Embryonic facial prominence (tissue), 1 donor: ENCODE measurements around the gene CAMKMT.

ENCODE experiments used
- DNase-seq: peaks from one replicate; pipeline ENCODE4 v3.0.0-alpha.2; 2016; ENCODE audit errors: extremely low spot score

Gene CAMKMT

GRCh38 chr2:44596537-44597320 is 235.0 kb downstream of the CAMKMT start:
- no peak for DNase-seq

- DNase-seq: no peak
Measured at GRCh38 chr2:44598330-44599119, 236.8 kb downstream of the CAMKMT start.

GRCh38 chr2:44599130-44599529 is 237.4 kb downstream of the CAMKMT start:
- DNase-seq: no peak

GRCh38 chr2:44602446-44602845 is 240.7 kb downstream of the CAMKMT start:
- no peak for DNase-seq

DNA sequence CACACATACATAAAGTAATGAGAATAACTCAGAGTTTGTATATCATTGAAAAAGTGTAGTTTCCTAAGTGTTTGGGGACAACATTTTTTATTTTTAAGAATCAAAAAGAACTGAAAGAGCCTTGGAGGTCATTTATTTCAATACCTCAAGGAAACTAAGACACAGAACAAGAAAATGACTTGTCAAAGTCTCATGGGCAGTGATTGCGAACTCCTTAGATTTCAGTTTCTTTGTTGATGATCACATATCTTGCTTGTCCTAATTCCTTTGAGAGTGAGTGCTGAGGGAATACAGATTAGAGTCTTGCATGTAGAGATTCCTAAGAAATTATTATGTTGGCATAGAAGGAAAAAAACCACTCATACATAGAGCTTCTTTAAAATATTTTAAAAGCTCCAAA is 243.8 kb downstream of the CAMKMT start:
- DNase-seq: no peak

DNA sequence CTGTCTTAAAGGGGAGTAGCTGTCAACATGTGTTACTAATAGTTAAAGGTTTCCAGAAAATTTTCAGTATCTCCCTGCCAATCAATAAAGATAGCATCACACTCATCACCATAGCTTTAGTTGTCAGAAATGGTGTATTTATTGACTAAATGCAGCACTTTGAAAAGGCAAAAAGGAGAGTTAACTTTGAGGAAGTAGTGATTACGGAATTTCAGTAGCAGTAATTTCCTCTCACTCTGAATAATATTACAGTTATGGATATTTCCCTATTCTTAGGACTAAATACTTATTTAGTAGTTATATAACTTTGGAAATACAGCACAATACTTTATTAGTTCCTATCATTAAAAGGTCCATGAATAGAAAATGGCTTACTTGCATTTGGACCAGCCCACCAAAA is 250.5 kb downstream of the CAMKMT start:
- DNase-seq: no peak

GRCh38 chr2:44614940-44615339 is 253.2 kb downstream of the CAMKMT start:
- DNase-seq: no peak

- no peak for DNase-seq
Measured at GRCh38 chr2:44615950-44616518, 254.3 kb downstream of the CAMKMT start.

DNA sequence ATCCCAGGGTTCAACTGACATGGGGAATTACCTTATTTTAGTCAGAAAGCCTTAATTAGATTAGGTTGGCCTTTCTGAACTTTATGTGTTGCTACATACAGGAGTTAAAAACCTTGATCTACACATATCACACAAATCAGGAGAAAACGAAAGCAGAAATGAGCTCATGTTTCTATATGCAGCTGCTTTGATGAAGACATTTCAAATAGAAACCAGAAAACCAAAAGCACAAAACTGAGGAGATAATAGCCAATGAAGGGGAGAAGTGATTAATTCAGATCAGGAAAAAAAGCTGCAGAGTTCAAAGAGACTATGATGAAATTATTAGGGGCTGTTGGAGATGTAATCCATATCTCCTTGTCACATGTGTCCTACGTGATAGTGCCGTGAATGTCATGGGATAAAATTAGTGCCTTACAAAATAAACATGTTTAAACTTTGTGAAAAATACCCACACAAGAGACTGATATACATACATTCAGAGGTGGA is 255.0 kb downstream of the CAMKMT start:
- DNase-seq: no peak

DNA sequence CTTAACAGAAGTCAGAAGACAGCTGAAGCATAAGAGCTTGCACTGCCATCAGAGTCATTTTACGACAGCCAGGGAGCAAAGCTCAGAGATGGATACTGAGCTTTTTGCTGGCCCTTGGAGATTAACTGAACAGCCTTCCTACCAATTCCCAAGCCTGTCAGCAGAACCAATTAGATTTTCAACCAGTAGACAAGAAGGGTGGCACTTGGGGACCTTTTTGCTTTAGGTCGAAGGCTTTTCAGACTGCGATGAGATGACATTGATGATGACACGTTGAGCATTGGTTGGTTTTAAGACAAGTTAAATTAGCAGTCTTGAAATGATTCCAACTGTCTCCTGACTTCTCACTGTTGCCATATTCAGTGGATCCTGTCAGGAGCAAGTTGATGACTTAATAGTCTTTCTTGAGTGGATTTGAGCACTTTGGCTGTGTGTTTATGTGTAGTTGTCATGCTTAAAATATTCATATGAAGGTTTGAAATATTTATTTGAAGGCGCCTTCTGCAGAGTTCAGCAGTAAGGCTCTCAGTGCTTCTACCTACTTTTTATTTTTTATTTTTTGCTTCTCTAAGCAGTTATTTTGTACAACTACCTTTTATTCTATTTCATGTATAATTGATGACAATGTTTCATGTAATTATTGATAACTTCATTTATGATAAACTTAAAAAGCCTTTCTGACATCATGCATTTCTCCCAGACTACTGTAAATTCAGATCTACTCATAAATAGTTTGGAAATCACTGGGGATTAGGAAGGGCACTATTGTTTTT is 256.7 kb downstream of the CAMKMT start:
- DNase-seq: no peak

DNA sequence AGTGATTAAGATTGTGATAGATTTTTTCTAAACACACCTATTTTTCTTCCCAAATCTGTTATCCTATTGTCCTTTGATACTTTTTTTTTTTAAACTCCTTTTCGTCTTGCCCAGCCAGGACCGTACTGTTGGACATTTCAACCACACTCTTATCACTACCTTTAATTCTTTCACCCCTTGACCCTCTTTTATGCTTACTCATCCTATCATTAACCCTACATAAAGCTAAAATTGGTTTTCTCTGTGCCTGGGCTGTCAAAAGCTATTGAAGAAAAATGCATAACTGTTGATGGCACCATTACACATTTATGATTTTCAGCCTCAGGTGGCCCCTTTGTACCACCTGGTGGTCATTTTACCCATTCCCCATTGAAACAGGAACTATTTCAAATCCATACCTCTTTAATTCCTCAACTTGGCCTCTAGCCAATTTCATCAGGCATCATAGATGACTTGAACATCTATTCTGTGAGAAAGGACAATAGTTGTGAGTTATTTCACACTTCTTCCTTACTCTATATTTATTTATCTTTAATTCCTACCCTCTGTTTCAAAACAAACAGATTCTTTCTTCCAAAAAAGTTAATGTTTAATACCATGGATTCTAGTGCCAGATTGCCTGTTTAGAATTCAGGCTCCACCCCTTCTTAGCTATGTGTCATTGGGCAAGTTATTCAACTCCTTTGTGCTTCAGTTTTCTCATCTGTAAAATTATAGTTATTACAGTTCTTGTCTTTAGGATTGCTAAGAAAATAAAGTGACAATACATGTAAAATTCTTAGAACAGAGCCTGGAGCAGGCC is 258.6 kb downstream of the CAMKMT start:
- no peak for DNase-seq

- no peak for DNase-seq
Measured at GRCh38 chr2:44623622-44624351, 262.0 kb downstream of the CAMKMT start.

DNA sequence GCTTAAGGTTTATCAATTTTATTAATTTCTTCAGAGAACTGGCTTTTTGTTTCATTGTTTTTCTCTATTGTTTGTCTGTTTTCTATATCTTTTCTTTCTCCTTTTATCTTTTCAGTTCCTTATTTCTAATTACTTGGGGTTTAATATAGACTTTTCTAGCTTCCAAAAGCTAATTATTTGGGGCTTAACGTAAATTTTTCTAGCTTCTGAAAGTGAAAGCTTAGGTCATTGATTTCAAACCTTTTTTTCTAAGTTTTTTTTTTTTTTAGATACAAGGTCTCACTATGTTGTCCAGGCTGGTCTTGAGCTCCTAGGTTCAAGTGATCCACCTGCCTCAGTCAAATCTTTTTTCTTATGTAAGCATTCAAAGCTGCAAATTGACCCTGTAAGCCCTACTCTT is 266.6 kb downstream of the CAMKMT start:
- DNase-seq: no peak

DNA sequence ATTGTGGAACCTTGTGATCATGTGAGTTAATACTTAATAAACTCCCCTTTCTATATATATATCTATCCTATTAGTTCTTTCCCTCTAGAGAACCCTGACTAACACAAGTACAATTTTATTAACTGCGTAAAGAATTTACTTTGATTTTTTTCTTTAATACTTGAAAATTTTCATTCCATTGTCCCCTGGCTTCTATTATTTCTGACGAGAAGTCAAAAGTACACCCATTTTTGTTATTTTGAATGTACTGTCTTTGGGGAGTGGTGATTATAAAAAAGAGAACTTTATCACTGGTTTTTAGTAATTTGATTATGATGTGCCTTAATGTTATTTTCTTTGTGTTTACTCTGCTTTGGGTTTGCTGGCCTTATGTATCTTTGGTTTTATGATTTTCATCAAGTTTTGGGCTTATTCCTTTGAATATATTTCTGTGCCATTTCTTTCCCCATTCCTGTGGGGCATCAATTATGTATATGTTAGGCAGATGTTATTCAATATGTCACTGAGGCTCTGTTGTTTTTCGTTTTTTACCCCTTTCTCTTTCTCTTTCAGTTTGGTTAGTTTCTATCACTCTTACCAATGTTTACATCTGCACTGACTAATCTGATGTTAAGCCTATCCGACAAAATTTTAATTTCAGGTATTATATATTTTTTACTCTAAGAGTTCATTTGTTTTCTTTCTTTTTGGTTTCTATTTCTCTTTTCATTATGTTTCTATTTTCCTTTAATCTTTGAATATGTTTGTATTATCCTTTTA is 271.4 kb downstream of the CAMKMT start:
- no peak for DNase-seq

GRCh38 chr2:44635725-44636124 is 274.0 kb downstream of the CAMKMT start:
- DNase-seq: no peak

- DNase-seq: no peak
Measured at GRCh38 chr2:44638649-44639048, 276.9 kb downstream of the CAMKMT start.

DNA sequence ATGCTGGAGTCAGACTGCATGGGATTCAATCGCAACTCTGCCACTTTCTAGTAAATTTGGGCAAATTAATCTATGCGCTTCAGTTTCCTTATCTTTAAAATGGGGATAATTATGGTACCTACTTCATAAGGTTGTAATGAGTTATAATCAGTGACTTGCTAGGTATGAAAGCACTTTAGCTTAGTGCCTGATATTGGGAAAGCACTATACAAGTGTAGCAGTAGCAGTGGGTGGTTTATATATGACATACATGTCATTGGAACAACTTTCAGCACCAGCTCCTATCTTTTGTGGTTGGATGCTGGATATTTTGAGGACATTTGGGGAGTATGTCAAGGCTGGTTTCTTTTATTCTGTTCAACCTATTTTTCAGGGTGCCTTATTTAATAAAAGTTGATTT is 277.7 kb downstream of the CAMKMT start:
- no peak for DNase-seq

- DNase-seq: no peak
Measured at GRCh38 chr2:44642123-44642857, 280.5 kb downstream of the CAMKMT start.

DNA sequence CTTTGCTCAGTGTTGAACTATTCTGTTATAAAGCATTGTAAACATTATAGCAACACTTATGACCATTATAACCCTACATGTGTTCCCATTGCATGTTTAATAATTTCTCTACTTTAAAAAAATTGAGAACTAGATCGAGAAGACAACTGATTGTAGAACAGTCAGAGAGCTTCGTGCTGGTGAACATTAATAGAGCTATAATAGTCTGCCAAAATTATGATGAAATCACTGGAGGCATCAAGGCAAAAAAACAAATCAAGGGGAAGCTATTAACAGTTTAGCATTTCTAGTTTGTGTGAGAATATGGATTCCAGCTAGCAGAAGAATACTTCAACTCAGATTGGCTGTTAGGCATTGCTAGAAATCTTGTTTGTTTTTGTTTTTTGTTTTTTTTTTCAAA is 284.2 kb downstream of the CAMKMT start:
- DNase-seq: no peak
